Esophagus muscularis mucosa (tissue), 3 donors: ENCODE data around the gene RELT.

Experiments
- POLR2A ChIP-seq: fragments of 450-650 bp; IDR thresholded peaks from one replicate; pipeline ENCODE4 v1.6.1; 2017; ENCODE audit warnings: antibody characterized with exemption, moderate library complexity, mild to moderate bottlenecking, low read depth
- TF ChIP-seq, protein P1 (sequence below), 3 experiments: fragments of 200-600 bp in 2 of 3; fragments of 450-650 bp in 1 of 3; sonication (generic) in 2 of 3; IDR thresholded peaks; one replicate each; pipeline ENCODE4 v1.5.1; 2017 to 2019; ENCODE audit warnings: antibody characterized with exemption in 3 of 3, mild to moderate bottlenecking in 2 of 3, moderate library complexity in 1 of 3

DNA sequence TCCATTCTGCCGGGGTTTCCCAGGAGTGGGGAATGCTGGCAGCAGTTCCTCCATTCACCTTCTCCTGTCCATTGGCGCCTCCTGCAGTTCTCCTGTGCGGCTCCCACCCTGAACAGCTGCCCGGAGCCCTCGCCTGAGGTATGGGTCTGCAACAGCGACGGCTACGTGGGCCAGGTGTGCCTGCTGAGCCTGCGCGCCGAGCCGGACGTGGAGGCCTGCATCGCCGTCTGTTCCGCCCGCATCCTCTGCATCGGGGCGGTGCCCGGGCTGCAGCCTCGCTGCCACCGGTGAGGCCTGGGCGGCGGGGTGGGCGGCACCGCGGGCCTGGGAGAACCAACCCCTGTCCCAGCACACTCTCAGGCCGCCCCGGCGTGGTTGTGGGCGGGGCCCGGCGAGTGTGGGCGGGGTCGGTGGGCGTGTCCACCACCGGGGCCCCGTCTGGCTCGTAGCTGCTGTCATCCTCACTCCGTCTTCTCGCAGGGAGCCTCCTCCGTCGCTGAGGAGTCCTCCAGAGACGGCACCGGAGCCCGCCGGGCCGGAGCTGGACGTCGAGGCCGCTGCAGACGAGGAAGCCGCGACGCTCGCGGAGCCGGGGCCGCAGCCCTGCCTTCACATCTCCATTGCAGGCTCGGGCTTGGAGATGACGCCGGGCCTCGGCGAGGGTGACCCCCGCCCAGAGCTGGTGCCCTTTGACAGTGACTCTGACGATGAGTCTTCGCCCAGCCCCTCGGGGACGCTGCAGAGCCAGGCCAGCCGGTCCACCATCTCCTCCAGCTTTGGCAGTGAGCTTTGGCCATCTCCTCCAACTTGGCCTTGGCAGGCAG lies 14.0 kb upstream of the RELT start:
- no peak for TF ChIP-seq POLR2A
- TF ChIP-seq, protein P1, sequence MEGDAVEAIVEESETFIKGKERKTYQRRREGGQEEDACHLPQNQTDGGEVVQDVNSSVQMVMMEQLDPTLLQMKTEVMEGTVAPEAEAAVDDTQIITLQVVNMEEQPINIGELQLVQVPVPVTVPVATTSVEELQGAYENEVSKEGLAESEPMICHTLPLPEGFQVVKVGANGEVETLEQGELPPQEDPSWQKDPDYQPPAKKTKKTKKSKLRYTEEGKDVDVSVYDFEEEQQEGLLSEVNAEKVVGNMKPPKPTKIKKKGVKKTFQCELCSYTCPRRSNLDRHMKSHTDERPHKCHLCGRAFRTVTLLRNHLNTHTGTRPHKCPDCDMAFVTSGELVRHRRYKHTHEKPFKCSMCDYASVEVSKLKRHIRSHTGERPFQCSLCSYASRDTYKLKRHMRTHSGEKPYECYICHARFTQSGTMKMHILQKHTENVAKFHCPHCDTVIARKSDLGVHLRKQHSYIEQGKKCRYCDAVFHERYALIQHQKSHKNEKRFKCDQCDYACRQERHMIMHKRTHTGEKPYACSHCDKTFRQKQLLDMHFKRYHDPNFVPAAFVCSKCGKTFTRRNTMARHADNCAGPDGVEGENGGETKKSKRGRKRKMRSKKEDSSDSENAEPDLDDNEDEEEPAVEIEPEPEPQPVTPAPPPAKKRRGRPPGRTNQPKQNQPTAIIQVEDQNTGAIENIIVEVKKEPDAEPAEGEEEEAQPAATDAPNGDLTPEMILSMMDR (IDR thresholded peaks at IDR 0.05), result no peak
